ENCODE results near the gene PIGP. TPM values are rescaled to one million over a fixed set of nuclear protein-coding genes. Genes with fewer than 3 reads are reported as not detected.
A peak's percentile ranks its signal among the peaks of the same experiment; 100 is the strongest.
"Not testable (repeated sequence)": the region's sequence is repeated elsewhere in the genome, so short reads cannot be mapped to it uniquely, and the experiment has no call there.

PIGP gene
- total RNA-seq, 1 experiment from 2014 or later, result 46.5 TPM

DNA sequence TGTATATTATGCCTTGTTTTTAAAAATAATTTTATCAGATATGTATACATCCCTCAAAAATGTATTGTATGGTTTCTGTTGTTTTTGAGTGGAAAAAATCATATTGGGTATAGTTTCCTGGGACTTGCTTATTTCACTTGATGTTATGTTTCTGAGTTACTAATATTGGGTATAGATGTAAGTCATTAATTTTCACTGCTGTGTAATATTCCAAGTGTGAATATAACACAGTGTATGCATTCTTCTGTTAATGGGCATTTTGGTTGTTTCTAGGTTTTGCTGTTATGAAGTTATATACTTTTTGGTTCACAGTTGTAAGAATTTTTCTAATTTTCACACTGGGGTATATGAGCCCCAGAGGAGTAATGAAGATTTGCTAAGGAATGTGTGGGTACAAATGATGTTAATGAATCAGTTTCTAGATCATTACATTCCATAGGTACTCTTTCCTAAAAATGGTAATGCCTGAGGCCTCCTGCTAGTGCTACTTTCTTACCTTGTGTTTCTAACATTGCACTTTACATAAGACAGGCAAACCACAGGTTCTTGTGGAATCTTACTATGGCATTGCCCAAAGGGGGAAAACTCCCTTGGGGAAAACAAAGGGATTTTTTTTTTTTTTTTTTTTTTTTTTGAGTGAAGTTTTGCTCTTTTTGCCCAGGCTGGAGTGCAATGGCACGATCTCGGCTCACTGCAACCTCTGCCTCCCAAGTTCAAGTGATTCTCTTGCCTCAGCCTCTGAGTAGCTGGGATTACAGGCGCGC lies 3.4 kb upstream of the PIGP start:
- DNase-seq (ENCODE audit: low read depth), result no peak

DNA sequence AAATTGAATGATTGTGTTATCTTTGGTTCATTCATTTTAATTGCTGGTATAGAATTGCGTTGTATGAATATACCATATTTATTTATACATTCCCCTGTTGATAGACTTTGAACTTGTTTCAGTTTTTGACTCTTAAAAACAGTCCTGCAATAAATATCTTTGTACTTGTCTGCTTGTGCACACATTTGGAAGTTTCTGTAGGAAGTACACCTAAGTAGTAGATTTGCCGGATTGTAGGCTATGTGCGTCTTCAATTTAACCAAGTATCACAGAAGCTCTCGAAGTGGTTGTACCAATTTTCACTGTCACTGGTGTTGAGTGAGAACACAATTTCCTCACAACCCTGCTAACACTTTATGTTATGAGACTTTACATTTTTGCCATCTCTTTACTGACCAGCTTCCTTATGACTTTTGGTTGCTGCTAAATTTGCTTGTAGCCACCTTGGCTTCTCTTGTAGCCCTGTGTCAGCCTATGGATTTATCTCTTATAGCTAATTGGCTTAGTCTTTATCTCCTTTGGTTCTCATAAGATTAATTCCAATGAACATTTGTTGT lies 2.4 kb upstream of the PIGP start:
- DNase-seq (ENCODE audit: low read depth), result no peak

DNA sequence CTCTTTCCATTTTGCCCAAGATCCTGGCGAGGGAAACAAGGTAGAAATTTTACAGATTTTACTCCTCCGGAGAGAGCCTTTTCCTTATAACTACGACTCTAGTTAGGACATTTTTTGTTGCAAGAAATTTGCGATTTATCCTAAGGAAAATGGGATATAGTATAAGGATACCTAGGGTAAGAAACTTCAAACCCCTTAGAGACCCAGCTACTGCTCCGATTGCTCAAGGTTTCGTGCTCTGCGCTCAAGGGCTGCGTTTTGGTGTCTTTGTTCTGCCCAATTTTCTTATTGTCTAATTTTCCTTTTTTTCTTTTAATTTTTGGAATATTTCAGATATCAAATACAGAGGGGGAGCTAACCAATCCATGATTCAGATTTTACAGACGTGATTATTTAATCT lies 1.7 kb upstream of the PIGP start:
- DNase-seq (ENCODE audit: low read depth), result no peak

DNA sequence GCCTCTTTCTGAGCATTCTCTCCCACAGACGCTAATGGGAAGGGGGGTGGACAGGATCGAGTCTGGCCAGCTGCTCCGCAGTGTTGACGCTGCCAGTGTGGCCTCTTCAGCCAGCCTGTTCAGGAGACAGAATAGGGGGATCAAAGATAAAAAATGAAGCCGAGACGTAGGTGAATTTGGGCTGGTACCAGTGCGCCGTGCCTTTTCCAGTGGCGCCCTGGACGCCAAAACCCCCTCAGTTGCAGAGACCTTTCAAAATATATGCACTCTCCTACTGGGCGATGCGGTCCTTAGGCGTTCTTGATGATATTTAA lies 1.3 kb upstream of the PIGP start:
- peak; percentile 38 for DNase-seq (ENCODE audit: low read depth)

DNA sequence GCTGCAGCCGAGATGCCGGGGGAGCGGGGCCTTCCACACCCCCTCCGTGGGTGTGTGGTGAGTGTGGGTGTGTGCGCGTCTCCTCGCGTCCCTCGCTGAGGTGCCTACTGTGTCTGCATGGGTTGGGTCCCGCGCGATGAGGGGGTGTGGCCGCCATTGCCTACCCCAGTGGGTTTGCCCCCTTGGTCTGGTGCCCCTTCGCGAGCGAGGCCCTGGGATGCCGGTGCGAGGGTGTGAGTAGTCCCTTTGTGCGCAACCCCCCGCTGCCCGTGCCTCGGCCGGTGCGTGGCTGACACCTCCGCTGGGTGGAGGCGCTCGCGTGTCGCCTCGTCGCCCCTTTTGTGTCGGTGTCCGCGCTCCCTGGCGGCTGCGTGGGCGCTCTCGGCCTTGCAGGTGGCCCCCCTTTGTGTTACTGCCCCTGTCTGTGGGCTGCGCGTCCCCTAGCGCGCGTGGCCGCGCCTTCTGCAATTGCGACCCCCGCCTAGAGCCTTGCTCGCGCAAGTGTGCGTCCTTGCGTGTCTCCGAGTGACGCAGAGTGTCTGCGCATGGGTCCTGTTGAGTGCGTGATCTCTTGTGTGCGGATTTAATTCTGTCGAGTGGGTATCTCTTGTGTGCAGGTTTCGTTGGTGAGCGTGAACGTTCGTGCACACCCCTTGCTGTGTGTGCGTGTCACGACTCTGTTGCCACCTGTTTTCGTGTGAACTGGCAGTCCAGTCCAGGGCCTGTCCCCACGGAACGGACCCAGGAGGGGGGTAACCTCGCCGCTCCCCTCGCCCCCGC lies 736 bp upstream of the PIGP start:
- DNase-seq (ENCODE audit: low read depth), result peak; percentile 47

DNA sequence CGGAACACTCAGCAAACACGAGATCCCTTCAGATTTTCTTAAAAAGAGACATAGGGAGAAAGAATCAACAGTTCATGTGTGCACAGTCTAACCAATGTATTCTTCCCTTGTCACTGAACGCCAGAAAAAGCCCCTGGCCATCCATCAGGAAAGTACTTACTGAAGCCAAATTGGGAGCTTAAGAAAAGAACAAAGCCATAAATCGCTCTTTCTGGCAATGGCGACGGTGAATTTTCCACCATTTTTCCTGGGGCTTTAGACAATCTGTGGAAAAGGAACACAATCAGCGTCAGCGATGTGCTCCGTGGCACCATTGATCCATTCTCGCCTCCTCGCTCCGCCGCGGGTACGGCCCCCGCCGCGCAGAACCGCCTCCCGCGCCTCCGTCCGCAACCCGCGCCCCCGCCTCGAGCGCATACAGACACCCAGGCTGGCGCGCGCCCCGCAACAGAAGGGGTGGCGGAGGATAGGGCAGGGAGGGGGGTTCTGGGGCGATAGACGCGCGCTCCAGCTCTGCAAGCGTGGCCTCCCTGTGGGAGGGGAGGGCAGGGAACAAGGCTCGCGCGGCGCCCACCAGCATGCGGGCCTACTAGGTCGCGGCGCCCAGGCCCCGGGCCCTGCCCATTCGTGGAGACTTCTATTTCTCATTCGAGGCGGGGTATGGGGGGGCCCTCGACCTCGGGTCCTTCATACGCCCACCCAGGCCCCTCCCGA lies 440 bp downstream of the PIGP start:
- DNase-seq (ENCODE audit: low read depth), result peak; percentile 78

DNA sequence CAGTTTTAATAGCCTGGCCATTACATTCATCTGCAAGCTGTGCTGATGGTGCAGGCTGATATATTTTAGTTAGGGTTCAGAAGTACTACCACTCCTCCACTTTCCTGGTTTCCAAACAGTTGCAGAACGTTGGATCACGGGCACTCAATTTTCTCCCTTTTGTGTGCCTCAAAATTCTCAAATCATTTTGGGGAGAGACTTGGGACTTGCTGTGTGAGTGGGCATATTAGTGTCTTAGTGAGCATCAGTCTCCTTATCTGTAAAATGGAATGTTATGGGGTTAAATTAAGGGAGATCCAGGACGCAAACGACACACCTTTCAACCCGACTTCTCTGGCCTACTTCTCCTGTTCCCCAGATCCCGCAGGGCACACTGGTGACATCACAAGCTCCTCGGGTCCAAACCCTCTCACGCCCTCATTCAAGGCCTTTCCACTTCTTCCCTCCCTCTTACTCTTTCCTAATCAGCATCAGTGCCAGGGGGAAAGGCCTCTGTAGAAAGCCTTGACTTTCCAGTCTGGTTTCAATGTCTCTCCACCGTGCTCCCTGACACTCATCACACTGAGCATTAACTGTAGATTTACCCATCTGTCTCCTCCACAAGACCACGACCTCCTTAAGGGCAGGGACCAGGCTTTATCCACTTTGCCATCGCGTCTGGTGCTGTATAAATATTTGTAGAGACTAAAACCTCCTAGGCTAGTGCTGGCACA lies 1.2 kb downstream of the PIGP start:
- DNase-seq (ENCODE audit: low read depth), result peak; percentile 63

DNA sequence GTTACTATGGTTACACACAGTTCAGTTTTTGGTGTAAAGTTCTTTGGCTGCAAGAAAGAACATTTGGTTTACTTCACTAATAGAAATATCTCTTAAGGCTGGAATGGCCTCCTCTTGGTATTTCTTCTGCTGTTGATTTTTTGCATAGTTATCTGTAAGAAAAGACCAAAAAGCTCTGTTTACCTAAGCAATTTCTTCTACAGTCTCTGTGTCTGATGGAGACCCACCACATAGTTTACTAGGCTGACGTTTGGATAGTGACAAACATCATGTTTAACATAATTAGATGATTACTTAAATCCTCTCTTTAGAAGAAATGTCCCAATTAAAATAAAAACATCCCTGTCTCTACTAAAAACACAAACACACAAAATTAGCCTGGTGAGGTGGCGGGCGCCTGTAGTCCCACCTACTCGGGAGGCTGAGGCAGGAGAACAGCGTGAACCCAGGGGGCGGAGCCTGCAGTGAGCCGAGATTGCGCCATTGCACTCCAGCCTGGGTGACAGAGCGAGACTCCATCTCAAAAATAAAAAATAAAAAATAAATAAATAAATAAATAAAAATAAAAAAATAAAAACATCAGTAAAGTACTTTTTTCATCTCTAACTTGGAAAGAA lies 7.2 kb downstream of the PIGP start:
- DNase-seq (ENCODE audit: low read depth), result no peak

DNA sequence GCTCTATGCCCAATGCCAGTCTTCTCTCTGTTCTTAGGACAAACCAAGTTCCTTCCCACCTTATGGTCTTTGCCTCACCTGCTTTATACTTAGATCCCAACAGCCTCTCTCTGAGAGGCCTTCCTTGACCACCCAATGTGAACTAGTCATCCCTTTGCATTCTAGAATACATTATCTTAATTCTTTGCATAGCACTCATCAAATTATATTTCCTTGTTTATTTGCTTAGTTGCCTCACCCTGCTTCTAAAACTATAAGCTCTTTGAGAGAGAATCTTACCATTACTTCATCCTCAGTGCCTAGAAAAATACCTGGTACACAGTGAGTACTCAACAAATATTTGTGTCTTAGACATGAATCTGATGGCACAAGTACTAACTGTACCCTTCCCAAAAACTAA lies 8.0 kb downstream of the PIGP start:
- no peak for DNase-seq (ENCODE audit: low read depth)

DNA sequence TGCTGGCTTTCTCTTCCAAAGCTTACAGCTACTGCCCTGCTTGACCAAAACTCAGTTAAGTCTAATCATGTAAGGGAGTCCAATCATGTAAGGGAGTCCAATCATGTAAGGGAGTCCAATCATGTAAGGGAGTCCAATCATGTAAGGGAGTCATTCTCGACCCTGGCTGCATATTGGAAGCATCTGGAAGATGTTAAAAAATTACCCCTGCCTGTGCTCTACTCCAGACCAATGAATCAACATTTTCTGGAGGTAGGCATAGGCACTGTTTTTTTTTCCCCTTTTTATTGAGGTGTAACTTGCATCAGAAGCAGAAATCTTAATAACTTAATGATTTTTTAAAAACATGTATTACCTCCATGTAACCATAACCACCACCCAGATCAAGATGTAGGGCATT lies 9.4 kb downstream of the PIGP start:
- DNase-seq (ENCODE audit: low read depth), result no peak

DNA sequence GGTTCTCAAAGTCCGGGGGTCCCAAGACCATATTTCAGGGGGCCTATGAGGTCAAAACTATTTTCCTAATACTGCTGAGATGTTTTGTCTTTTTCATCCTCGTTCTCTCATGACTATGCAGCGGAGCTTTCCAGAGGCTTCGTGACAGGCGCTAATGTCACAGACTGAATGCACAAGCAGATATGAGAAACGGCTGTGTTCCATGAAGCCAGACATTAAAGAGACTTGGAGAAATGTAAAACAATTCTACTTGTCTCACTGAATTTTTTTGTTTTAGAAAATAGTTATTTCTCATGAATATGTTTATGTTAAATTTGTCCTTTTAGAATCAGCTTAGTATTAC lies 10.3 kb downstream of the PIGP start:
- no peak for DNase-seq (ENCODE audit: low read depth)

DNA sequence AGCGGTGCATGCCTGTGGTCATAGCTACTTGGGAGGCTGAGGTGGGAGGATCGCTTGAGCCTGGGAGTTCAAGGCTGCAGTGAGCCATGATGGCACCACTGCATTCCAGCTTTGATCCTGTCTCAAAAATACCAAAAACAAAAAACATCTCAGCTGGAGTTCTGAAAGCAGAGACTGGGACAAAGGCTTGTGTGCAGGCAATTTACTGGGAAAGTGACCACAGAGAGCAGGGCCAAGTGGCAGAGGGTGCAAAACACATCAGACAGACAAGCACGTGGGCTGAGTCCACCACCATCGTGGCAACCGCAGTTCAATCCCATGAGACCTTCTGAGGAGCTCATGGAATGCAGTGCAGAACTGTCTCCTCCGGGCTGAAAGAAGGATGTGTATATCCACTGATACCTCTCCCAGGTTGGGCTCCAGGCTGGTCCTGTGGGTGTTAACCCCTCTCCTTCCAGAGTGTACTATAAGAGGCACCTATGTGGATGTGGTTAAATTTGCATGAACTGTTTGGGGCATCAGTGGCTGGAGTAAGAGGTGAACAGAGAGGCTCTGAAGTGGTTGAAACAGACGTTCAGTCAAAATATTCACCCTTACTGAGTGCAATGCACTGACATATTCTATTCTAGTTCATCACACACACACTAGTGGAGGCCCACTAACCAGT lies 10.8 kb downstream of the PIGP start:
- peak; percentile 17 for DNase-seq (ENCODE audit: low read depth)

DNA sequence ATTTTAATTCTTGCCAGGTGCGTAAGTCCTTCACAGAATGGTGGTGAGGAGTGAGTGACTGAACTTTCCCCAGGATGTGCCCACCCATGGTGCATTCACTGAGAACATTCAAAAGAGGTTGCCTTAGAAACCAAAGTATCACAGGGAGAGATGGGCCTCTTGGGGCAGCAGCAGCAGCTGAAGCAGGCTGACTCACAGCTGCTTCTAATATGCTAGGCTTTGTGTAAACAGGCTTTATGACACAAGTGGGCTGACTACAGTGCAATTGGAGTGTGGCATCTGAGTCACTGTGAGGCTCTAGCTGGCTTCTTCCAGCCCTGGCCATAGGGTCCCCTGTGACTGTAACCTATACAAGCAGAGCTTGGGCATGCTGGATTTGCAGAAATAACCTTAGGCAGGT lies 12.6 kb downstream of the PIGP start:
- DNase-seq (ENCODE audit: low read depth), result peak; percentile 97

DNA sequence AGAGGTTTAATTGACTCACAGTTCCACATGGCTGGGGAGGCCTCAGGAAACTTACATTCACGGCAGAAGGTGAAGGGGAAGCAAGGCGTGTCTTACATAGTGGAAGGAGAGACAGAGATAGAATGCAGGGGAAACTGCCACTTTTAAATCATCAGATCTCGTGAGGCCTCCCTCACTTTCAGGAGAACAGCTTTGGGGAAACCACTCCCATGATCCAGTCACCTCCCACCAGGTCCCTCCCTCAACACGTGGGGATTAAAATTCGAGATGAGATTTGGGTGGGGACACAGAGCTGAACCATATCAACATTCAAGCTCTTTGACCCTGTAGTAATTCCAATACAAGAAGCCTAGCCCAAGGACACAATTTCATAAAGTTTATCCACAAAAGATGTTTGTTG lies 13.7 kb downstream of the PIGP start:
- no peak for DNase-seq (ENCODE audit: low read depth)

DNA sequence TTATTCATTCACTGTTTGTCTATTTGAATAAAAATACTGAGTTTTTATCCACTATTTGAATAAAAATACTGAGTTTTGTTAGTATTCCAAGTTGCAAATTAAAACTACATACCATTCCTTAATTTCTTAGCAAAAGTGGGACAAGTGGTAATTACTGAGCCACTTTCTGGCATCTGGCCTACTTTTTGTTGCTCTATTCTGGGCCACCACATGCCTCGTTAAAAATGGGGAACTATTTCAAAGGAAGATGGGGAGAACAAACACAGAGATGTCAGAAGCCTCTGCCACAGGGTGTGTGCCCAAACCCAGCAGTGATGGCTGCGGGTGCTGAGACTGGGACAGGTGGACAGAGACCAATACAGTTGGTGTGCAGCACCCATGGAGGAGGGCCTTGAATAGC lies 14.6 kb downstream of the PIGP start:
- no peak for DNase-seq (ENCODE audit: low read depth)

DNA sequence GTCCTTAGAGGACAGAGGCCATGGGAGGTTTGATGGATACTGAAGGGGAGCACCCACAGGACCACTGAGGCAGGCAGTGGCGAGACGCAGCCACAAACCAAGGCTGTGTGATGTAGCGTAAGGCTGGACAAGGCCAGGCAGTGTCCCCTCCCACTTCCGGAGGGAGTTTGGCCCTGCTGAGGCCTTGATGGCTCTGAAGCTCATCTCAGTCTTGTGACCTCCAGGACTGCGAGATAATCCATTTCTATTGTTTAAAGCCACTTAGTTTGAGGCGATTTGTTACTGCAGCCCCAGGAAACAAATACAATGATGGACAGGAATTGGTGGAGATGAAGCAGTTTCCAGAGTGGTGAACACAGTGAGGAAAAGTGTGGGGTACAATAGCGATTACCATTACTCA lies 15.3 kb downstream of the PIGP start:
- no peak for DNase-seq (ENCODE audit: low read depth)

DNA sequence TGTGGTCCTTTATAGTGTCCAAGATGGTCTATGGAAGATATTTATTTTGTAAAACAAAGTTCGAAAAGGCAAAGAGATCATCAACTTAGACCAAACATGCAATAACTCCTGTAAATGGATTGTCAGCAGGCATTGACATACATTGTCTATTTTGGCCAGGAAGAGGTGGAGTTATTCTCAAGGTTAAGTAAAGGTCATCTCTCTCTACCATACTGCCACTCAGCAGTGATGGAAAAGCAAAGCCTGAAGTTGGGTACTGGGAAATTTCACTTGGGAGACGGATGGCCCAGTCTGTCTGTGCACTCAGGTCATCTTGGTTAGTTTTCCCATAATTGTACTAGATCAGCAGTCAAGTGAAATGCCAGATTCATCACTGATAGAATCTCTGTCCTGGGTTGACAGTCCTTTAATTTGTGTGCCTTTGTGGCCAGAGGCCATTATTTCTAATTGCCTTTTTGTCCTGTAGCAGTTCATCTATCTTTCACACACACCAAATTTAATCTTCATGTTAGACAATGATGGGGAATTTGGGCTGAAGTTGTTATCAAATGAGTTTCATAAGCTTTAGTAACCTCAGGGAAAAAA lies 17.5 kb downstream of the PIGP start:
- DNase-seq (ENCODE audit: low read depth), result no peak

DNA sequence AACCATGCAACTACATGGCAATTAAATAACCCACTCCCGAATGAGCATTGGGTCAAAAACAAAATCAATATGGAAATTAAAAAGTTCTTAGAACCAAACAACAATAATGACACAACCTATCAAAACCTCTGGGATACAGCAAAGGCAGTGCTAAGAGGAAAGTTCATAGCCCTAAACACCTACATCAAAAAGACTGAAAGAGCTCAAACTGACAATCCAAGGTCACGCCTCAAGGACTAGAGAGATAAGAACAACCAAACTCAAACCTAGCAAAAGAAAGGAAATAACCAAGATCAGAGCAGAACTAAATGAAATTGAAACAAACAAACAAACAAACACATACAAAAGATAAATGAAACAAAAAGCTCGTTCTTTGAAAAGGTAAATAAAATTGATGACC lies 23.1 kb downstream of the PIGP start:
- not testable (repeated sequence) for DNase-seq (ENCODE audit: low read depth)

DNA sequence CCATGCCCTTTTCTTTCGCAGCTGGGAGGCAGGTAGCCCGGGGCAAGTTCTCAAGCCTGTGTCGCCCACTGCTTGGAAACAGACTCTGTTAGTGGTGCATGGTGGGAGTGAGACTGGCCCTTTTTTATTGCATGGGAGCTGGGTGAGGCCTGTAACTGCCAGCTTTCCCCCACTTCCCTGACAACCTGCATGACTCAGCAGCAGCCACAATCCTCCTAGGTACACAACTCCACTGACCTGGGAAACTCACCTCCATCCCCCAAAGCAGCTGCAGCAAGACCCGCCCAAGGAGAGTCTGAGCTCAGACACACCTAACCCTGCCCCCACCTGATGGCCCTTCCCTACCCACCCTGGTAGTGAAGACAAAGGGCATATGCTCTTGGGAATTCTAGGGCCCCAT lies 25.8 kb downstream of the PIGP start:
- DNase-seq (ENCODE audit: low read depth), result peak; percentile 42

DNA sequence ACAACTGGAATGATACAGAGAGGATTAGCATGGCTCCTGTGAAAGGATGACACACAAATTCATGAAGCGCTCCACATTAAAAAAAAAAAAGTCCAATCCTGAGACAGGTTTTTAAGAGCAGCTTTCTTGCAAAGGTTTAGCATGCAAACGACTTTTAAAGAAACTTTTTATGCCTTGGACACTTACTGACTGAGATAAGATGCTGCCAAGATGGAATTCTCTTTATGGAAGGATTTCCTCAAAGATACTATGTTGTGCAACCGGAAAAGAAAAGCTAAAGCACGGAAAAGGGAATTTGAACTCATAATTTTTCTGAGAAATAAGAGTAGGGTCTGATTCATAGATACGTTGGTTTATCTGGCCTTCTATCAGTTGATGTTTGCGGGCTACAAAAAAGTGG lies 27.3 kb downstream of the PIGP start:
- DNase-seq (ENCODE audit: low read depth), result no peak

DNA sequence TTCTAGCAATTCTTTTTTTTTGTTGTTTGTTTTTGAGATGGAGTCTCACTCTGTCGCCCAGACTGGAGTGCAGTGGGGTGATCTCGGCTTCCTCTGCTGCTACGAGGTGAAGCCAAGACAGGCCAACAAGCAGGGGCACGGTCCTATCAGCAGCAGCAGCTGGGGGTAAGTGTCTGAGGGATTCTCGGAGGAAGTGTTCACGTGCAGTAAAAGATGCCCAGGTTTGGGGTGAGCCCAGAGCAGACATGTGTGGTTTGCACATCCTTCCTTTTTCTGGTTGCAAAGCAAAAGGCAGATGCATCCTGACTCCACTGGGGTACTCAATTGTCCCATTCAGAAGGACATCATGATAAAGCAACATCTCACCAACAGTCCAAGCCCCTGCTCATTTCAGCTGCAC lies 27.7 kb downstream of the PIGP start:
- DNase-seq (ENCODE audit: low read depth), result no peak

Data from M059J (cell line).